ENCODE measurements around the gene RPL7A.

The RPL7A gene

GRCh38 chr9:133360400-133361393, 12.7 kb downstream of the RPL7A start:
- no peak for DNase-seq (ENCODE audit: extremely low spot score)
- no peak for TF ChIP-seq CTBP1 (IDR thresholded peaks at IDR 0.05; ENCODE audit: borderline replicate concordance)
- no peak for TF ChIP-seq HDGF (IDR thresholded peaks at IDR 0.05; ENCODE audit: borderline replicate concordance)
- TF ChIP-seq ARNT (IDR thresholded peaks at IDR 0.05): no peak
- no peak for TF ChIP-seq FOXM1 (IDR thresholded peaks at IDR 0.05; ENCODE audit: borderline replicate concordance)
- no peak for TF ChIP-seq L3MBTL2 (conservative IDR thresholded peaks at IDR 0.05)
- TF ChIP-seq ELF4 (IDR thresholded peaks at IDR 0.05): no peak
- TF ChIP-seq BHLHE40 (IDR thresholded peaks at IDR 0.05; ENCODE audit: borderline replicate concordance): no peak
- no peak for TF ChIP-seq SUZ12 (IDR thresholded peaks at IDR 0.05)
- ChIA-PET POLR2A (interaction anchor here (0.8 to 1.8 kb wide), 3 partner anchors 9 to 14 kb away, joined by 3 to 7 read pairs (median 4); partner anchors contain the start of genes MED22 and RPL7A), CTCF (no interaction called here)

GRCh38 chr9:133361507-133362092, 13.6 kb downstream of the RPL7A start:
- CTCF ChIA-PET: no interaction called here

GRCh38 chr9:133362359-133363044, 14.5 kb downstream of the RPL7A start:
- ChIA-PET CTCF (no interaction called here), POLR2A (interaction anchor here (1.5 to 1.9 kb wide), 2 partner anchors 13 to 15 kb away, joined by 4 read pairs; partner anchors contain the start of genes MED22 and RPL7A)
- no peak for DNase-seq (ENCODE audit: extremely low spot score)
- TF ChIP-seq FOXA1 (IDR thresholded peaks at IDR 0.05): no peak
- no peak for TF ChIP-seq TARDBP (IDR thresholded peaks at IDR 0.05)

More at GRCh38 chr9:133361507-133362092, 13.6 kb downstream of the RPL7A start:
- POLR2A ChIA-PET: no interaction called here
- no peak for DNase-seq (ENCODE audit: extremely low spot score)
- TF ChIP-seq NFRKB (IDR thresholded peaks at IDR 0.05): no peak

GRCh38 chr9:133366435-133366834, 18.4 kb downstream of the RPL7A start:
- DNase-seq (ENCODE audit: extremely low spot score): no peak
- CTCF ChIA-PET: no interaction called here
- POLR2A ChIA-PET: interaction anchor here (0.7 to 2.3 kb wide), 2 partner anchors 12 to 19 kb away, joined by 3 to 7 read pairs; partner anchors contain the start of genes MED22 and RPL7A
- TF ChIP-seq ARNT (IDR thresholded peaks at IDR 0.05): no peak
- no peak for TF ChIP-seq L3MBTL2 (conservative IDR thresholded peaks at IDR 0.05)
- TF ChIP-seq ZNF384 (IDR thresholded peaks at IDR 0.05): no peak
- TF ChIP-seq LEF1 (IDR thresholded peaks at IDR 0.05; ENCODE audit: borderline replicate concordance): no peak
- TF ChIP-seq FOXM1 (IDR thresholded peaks at IDR 0.05; ENCODE audit: borderline replicate concordance): no peak
- TF ChIP-seq SUZ12 (IDR thresholded peaks at IDR 0.05): no peak
- TF ChIP-seq PKNOX1 (IDR thresholded peaks at IDR 0.05): no peak
- no peak for TF ChIP-seq BHLHE40 (IDR thresholded peaks at IDR 0.05; ENCODE audit: borderline replicate concordance)
- TF ChIP-seq FOXA1 (IDR thresholded peaks at IDR 0.05): no peak
- TF ChIP-seq NFRKB (IDR thresholded peaks at IDR 0.05): no peak
- no peak for TF ChIP-seq TARDBP (IDR thresholded peaks at IDR 0.05)
- no peak for TF ChIP-seq ELF4 (IDR thresholded peaks at IDR 0.05)
- TF ChIP-seq FOXK2 (IDR thresholded peaks at IDR 0.05): no peak
- TF ChIP-seq SP1 (IDR thresholded peaks at IDR 0.05): no peak
- no peak for TF ChIP-seq HDGF (IDR thresholded peaks at IDR 0.05; ENCODE audit: borderline replicate concordance)
- no peak for TF ChIP-seq CTBP1 (IDR thresholded peaks at IDR 0.05; ENCODE audit: borderline replicate concordance)

GRCh38 chr9:133367221-133367620, 19.2 kb downstream of the RPL7A start:
- ChIA-PET CTCF (no interaction called here), POLR2A (no interaction called here)
- TF ChIP-seq FOXA1 (IDR thresholded peaks at IDR 0.05) (no peak), LEF1 (IDR thresholded peaks at IDR 0.05; ENCODE audit: borderline replicate concordance) (no peak)
- no peak for DNase-seq (ENCODE audit: extremely low spot score)

- CTCF ChIA-PET: no interaction called here
- TF ChIP-seq L3MBTL2 (conservative IDR thresholded peaks at IDR 0.05) (no peak), FOXM1 (IDR thresholded peaks at IDR 0.05; ENCODE audit: borderline replicate concordance) (no peak), ARNT (IDR thresholded peaks at IDR 0.05) (no peak), ZNF384 (IDR thresholded peaks at IDR 0.05) (no peak), FOXK2 (IDR thresholded peaks at IDR 0.05) (no peak), CTBP1 (IDR thresholded peaks at IDR 0.05; ENCODE audit: borderline replicate concordance) (no peak), ELF4 (IDR thresholded peaks at IDR 0.05) (no peak), BHLHE40 (IDR thresholded peaks at IDR 0.05; ENCODE audit: borderline replicate concordance) (no peak), LEF1 (IDR thresholded peaks at IDR 0.05; ENCODE audit: borderline replicate concordance) (no peak), SUZ12 (IDR thresholded peaks at IDR 0.05) (no peak), PKNOX1 (IDR thresholded peaks at IDR 0.05) (no peak)
- POLR2A ChIA-PET: interaction anchor here (1.2 kb wide), 1 partner anchor 20 kb away, joined by 5 read pairs; the partner anchor contains the start of genes MED22 and RPL7A
- no peak for DNase-seq (ENCODE audit: extremely low spot score)
Observed at GRCh38 chr9:133367778-133368177, 19.8 kb downstream of the RPL7A start.
